KMS-11 (cell line): Measurements from ENCODE around the gene FBN1.

Experiments
- H2AFZ ChIP-seq: fragments of 200-600 bp; sonication (generic); 2 replicates; pipeline ENCODE4 v1.6.1; 2016; ENCODE audit warnings: antibody characterized with exemption, mixed run types, low read depth
- H3K27ac ChIP-seq: fragments of 200-600 bp; sonication (generic); 2 replicates; pipeline ENCODE4 v1.6.1; 2016; ENCODE audit warnings: mild to moderate bottlenecking, mixed run types
- H3K27me3 ChIP-seq: fragments of 200-600 bp; sonication (generic); 2 replicates; pipeline ENCODE4 v1.6.1; 2017; ENCODE audit warnings: mild to moderate bottlenecking, low read depth, mixed run types, moderate library complexity; ENCODE audit not compliant: insufficient read depth
- H3K36me3 ChIP-seq: fragments of 200-600 bp; sonication (generic); 2 replicates; pipeline ENCODE4 v1.6.1; 2017; ENCODE audit warnings: mild to moderate bottlenecking, mixed run types; ENCODE audit not compliant: insufficient read depth
- H3K4me1 ChIP-seq: fragments of 200-600 bp; sonication (generic); 2 replicates; pipeline ENCODE4 v1.6.1; 2016; ENCODE audit warnings: mild to moderate bottlenecking, low read depth, mixed run types; ENCODE audit not compliant: poor library complexity, severe bottlenecking
- H3K4me2 ChIP-seq: fragments of 200-600 bp; sonication (generic); 2 replicates; pipeline ENCODE4 v1.7.0; 2016; ENCODE audit warnings: mild to moderate bottlenecking, mixed run types
- H3K4me3 ChIP-seq: fragments of 200-600 bp; sonication (generic); IDR thresholded peaks from 2 replicates; pipeline ENCODE4 v1.6.1; 2017; ENCODE audit warnings: low read depth, low read length, mixed read lengths; ENCODE audit not compliant: insufficient read depth
- H3K79me2 ChIP-seq: fragments of 200-600 bp; sonication (generic); 2 replicates; pipeline ENCODE4 v1.6.1; 2016; ENCODE audit warnings: low read depth, mixed run types; ENCODE audit not compliant: insufficient read depth
- H3K9ac ChIP-seq: fragments of 200-600 bp; sonication (generic); 2 replicates; pipeline ENCODE4 v1.6.1; 2016; ENCODE audit warnings: mild to moderate bottlenecking, mixed run types
- H4K20me1 ChIP-seq: fragments of 200-600 bp; sonication (generic); 2 replicates; pipeline ENCODE4 v1.6.1; 2016; ENCODE audit warnings: mild to moderate bottlenecking, mixed run types; ENCODE audit not compliant: insufficient read depth
- CTCF ChIP-seq: fragments of 200-600 bp; sonication (generic); conservative IDR thresholded peaks from 2 replicates; pipeline ENCODE4 v1.6.1; 2017; ENCODE audit warnings: low read depth, mild to moderate bottlenecking, antibody characterized with exemption, low read length, moderate library complexity, mixed read lengths

Gene FBN1

GRCh38 chr15:48458876-48459275 is 186.6 kb downstream of the FBN1 start:
- Histone ChIP-seq H3K27ac (no peak overlapping the region), H3K79me2 (no peaks in the 10 kb centered on the region), H3K27me3 (no peaks in the 10 kb centered on the region), H3K4me1 (no peaks in the 10 kb centered on the region), H2AFZ (no peak overlapping the region), H3K4me3 (no peak overlapping the region), H3K9ac (no peak overlapping the region), H4K20me1 (no peaks in the 10 kb centered on the region), H3K4me2 (no peak overlapping the region), H3K36me3 (no peaks in the 10 kb centered on the region)
- no peak for TF ChIP-seq CTCF

DNA sequence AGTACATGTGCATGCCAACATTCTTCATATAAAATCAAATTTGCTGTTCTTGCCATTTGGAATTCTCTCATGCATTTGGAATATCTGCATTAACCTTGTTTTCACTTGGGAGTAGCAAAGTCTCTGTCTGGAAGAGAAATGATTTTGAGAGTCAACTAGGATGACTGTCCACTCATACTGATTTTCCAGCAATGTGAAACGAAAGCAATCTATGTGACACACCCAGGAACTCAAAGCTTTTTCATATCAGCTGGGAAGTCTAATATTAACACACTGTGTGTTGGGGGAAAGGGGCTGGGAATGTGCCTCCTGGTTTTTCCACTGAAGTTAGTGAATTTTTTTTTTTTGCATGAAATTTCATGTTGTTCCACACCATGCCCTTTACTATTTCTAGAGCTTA is 189.4 kb downstream of the FBN1 start:
- Histone ChIP-seq H3K4me1 (no peaks in the 10 kb centered on the region), H3K4me3 (no peak overlapping the region), H3K79me2 (no peaks in the 10 kb centered on the region), H2AFZ (no peak overlapping the region), H3K36me3 (no peaks in the 10 kb centered on the region), H4K20me1 (no peaks in the 10 kb centered on the region), H3K9ac (no peak overlapping the region), H3K4me2 (no peak overlapping the region), H3K27me3 (no peaks in the 10 kb centered on the region), H3K27ac (no peak overlapping the region)
- no peak for TF ChIP-seq CTCF

DNA sequence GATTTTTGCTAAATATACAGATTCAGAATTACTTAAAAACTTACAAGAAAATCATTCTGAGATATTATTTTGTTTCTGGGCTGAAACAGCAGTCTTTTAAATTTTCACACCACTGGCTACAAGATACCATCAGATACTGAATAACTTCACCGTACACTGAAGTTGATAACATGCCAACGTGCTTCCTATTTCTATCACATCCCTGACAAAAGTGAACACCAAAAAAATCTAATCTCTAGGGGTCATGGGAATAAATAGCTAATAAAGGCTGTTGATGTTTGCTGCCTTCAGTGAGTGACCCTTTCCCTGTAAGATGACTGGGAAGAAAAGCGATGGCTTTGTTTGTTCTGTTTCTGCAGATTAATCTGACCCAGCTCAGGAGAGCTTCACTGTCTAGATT is 193.8 kb downstream of the FBN1 start:
- Histone ChIP-seq H4K20me1 (no peaks in the 10 kb centered on the region), H3K27me3 (no peaks in the 10 kb centered on the region), H3K36me3 (no peaks in the 10 kb centered on the region), H2AFZ (no peak overlapping the region), H3K4me1 (no peaks in the 10 kb centered on the region), H3K27ac (no peak overlapping the region), H3K4me2 (no peak overlapping the region), H3K9ac (no peak overlapping the region), H3K79me2 (no peaks in the 10 kb centered on the region), H3K4me3 (no peak overlapping the region)
- TF ChIP-seq CTCF, result no peak

GRCh38 chr15:48451241-48451640 is 194.3 kb downstream of the FBN1 start:
- Histone ChIP-seq H3K27me3 (no peaks in the 10 kb centered on the region), H4K20me1 (no peaks in the 10 kb centered on the region), H3K4me2 (no peak overlapping the region), H3K36me3 (no peaks in the 10 kb centered on the region), H3K79me2 (no peaks in the 10 kb centered on the region), H3K27ac (no peak overlapping the region), H3K4me3 (no peak overlapping the region), H3K9ac (no peak overlapping the region), H3K4me1 (no peaks in the 10 kb centered on the region), H2AFZ (no peak overlapping the region)
- TF ChIP-seq CTCF, result no peak

DNA sequence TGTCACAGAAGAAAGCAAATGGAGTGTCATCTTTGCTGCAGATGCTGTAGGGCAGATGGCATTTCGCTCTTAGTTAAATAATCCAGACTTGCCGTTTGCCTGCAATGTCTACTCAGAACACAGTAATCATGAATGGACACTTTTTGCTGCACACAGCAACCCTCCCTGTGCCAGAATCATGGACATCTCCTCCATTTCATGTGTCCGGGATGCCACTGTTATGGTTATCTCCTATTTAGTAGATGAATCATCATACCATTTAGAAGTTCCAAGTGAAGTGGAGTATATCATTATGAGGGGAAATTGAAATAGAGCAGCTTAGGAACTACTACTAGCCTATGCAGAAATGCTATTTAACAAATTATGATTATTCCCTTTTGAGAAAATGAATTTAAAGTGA is 195.8 kb downstream of the FBN1 start:
- Histone ChIP-seq H2AFZ (no peak overlapping the region), H3K4me1 (no peaks in the 10 kb centered on the region), H3K4me3 (no peak overlapping the region), H3K36me3 (no peaks in the 10 kb centered on the region), H3K27me3 (no peaks in the 10 kb centered on the region), H4K20me1 (no peaks in the 10 kb centered on the region), H3K4me2 (no peak overlapping the region), H3K9ac (no peak overlapping the region), H3K79me2 (no peaks in the 10 kb centered on the region), H3K27ac (no peak overlapping the region)
- no peak for TF ChIP-seq CTCF
